GM13977 (cell line): ENCODE results near the gene CGN.

Experiments used
- DNase-seq: peaks from one replicate; pipeline ENCODE4 v3.0.0; 2012; ENCODE audit warnings: low spot score
- CTCF ChIP-seq: IDR thresholded peaks from 2 replicates; pipeline ENCODE4 v1.5.1; 2012; ENCODE audit warnings: mild to moderate bottlenecking, control low read depth; ENCODE audit not compliant: insufficient read depth; ENCODE audit errors: extremely low read depth, missing control alignments
- in situ Hi-C: fragments of 300-500 bp; cut with MboI; formaldehyde crosslinking; loops from one replicate; pipeline ENCODE4 v1.12.0; 2022; ENCODE audit warnings: low sequenced_read_pairs, low pct_unique_long_range_greater_than_20kb, mixed read lengths, inconsistent platforms; ENCODE audit not compliant: unreplicated experiment

Gene CGN

GRCh38 chr1:151541752-151542151 lies 30.6 kb downstream of the CGN start:
- TF ChIP-seq CTCF = no peak
- DNase-seq = no peak
- in situ Hi-C loops = no loop called here

- DNase-seq = no peak
- in situ Hi-C loops = no loop called here
- TF ChIP-seq CTCF = no peak
Observed at GRCh38 chr1:151542710-151543129, 31.5 kb downstream of the CGN start.

GRCh38 chr1:151545542-151545941 lies 34.4 kb downstream of the CGN start:
- DNase-seq = no peak
- in situ Hi-C loops = no loop called here
- TF ChIP-seq CTCF = no peak

GRCh38 chr1:151546011-151546925 lies 35.1 kb downstream of the CGN start:
- no peak for DNase-seq
- no peak for TF ChIP-seq CTCF
- in situ Hi-C loops = no loop called here

- in situ Hi-C loops = no loop called here
- DNase-seq = no peak
- no peak for TF ChIP-seq CTCF
Observed at GRCh38 chr1:151547119-151547899, 36.1 kb downstream of the CGN start.

GRCh38 chr1:151547900-151548230 lies 36.7 kb downstream of the CGN start:
- DNase-seq = no peak
- TF ChIP-seq CTCF = no peak
- in situ Hi-C loops = no loop called here
